Right forelimb (tissue), 1 donor: Measurements from ENCODE around the gene NDRG3.

Experiments
- DNase-seq: peaks from one replicate; pipeline ENCODE4 v3.0.0-alpha.2; 2018

Gene NDRG3

DNA sequence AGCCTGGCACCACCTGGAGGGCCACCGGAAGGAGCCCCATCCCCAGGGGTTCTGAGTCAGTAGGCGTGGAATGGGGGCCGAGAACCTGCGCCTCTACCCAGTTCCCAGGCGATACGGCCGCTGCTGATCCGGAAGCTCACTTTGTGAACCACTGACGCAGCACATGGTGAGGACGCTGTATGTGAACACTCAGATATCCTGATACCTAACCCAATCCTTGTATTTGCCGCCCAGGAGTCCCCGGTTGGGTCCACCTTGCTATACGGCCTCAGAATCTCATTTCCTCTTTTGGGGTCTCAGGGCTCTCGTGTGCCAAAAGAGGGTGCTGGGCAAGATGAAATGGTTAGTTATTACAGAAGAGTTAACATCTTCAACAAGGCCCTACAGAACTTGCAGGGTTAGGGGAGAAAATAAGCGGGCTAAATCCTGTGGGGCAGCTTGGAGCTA is 140.9 kb downstream of the NDRG3 start:
- peak; percentile 48 for DNase-seq
